Measurements from ENCODE around the gene RSPH6A.

DNA sequence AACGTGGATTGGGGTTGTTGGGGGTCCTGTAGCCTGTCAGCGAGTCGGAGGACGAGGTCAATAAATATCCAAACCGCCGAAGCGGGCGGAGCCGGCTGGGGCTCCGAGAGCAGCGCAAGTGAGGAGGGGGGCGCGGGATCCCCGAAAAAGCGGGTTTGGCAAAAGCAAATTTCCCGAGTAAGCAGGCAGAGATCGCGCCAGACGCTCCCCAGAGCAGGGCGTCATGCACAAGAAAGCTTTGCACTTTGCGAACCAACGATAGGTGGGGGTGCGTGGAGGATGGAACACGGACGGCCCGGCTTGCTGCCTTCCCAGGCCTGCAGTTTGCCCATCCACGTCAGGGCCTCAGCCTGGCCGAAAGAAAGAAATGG is 45.3 kb downstream of the RSPH6A start:
- TF ChIP-seq, protein P1, sequence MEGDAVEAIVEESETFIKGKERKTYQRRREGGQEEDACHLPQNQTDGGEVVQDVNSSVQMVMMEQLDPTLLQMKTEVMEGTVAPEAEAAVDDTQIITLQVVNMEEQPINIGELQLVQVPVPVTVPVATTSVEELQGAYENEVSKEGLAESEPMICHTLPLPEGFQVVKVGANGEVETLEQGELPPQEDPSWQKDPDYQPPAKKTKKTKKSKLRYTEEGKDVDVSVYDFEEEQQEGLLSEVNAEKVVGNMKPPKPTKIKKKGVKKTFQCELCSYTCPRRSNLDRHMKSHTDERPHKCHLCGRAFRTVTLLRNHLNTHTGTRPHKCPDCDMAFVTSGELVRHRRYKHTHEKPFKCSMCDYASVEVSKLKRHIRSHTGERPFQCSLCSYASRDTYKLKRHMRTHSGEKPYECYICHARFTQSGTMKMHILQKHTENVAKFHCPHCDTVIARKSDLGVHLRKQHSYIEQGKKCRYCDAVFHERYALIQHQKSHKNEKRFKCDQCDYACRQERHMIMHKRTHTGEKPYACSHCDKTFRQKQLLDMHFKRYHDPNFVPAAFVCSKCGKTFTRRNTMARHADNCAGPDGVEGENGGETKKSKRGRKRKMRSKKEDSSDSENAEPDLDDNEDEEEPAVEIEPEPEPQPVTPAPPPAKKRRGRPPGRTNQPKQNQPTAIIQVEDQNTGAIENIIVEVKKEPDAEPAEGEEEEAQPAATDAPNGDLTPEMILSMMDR (IDR thresholded peaks at IDR 0.05): no peak
- no peak for TF ChIP-seq POLR2A (IDR thresholded peaks at IDR 0.05)

Measured in lower leg skin (tissue), 3 donors.